NCI-H2107 (cell line): Measurements from ENCODE around the gene TAF5.
"Not testable (repeated sequence)": the region's sequence is repeated elsewhere in the genome, so short reads cannot be mapped to it uniquely, and the experiment has no call there.

Experiments
- DNase-seq: peaks from one replicate; lab custom pipeline; 2025; lab: John Stamatoyannopoulos, UW

TAF5 gene

DNA sequence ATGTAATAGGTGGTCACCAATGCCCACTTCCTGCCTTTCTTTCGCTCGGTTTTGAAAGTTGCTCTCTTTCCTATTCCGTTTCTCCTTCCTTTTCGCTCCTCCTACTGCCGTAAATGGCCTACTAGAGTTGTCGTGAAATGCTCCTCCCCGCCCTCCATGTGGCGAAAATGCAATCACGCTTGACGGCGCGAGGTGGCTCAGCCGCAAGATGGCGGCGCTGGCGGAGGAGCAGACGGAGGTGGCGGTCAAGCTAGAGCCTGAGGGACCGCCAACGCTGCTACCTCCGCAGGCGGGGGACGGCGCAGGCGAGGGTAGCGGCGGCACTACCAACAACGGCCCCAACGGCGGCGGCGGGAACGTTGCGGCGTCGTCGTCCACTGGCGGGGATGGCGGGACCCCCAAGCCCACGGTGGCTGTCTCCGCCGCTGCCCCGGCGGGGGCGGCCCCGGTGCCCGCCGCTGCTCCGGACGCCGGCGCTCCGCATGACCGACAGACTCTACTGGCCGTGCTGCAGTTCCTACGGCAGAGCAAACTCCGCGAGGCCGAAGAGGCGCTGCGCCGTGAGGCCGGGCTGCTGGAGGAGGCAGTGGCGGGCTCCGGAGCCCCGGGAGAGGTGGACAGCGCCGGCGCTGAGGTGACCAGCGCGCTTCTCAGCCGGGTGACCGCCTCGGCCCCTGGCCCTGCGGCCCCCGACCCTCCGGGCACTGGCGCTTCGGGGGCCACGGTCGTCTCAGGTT lies at the start of gene TAF5:
Gene TAF5, plus strand, starts transcription at position 195 of the 737 bp plus-strand sequence. Its CDS starts 14 bp downstream, at position 209.
- peak; percentile 53 for DNase-seq

DNA sequence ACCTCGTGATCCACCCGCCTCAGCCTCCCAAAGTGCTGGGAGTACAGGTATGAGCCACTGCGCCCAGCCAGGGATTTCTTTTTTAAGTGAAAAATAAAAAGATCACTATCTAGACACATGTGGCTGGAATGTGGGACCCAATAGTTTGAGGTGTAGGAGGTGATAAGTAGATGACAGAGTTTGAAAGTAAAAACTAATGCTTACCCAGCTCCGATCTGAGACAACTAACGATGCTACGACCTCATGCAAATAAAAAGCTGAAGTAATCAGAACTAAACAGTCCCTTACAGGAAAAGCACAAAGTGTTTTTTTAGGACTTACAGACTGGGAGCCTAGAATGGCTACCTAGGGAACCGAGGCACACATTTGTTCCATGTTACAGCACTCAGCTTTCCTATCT lies 39.9 kb upstream of the TAF5 start:
- DNase-seq: no peak

DNA sequence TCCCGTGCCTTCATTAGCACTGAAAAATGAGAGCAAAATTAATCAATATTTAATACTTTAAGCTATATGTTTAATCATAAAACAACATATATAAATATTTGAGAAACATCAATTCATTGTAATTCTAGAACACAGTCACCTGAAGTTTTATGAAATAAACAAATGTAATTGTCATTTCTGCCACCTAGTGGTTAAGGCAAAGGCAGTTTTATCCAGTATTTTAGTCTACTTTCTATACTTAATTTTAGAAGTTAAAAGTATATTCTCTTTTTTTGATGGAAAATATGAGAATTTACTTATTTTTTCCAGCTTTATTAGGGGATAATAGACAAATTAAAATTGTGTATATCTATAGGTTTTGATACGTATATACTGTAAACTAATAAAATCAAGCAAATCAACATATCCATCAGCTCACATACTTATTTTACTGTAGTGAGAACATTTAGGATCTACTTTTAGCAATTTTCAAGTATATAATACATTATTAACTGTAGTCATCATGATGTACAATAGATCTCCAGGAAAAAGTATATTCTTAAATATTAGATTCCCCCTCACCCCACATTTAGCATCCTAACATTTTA lies 33.7 kb upstream of the TAF5 start:
- DNase-seq: no peak

DNA sequence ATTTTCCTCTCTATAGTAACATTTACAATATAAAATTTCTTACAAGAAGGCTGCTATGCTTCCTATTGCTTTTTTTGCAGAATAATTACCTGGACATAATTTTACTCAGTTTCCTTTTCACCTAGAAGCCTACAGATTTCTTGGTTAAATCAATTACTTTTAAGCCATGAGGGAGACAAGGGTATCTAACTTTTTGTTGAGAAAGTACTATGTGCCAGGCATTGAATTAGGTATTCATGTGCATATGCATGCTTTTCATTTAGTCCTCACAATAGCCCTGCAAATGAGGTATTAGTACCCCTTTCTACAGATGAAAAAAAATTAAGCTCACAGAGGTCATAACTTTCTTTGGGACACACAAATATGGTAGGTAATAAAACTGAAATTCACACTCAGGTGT lies 33.2 kb upstream of the TAF5 start:
- no peak for DNase-seq

DNA sequence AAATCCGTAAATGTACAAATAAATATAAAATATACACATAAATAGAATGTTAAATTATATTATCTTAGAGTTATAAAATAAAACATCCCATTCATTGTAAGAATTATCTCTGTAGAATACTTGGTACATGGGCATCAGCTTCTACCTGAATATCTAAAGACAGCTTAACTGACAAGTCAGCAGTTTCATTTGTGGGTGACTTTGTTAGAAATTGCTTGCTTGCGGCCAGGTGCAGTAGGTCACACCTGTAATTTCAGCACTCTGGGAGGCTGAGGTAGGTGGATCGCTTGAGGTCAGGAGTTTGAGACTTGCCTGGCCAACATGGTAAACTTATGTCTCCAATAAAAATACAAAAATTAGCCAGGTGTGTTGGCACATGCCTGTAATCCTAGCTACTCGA lies 31.4 kb upstream of the TAF5 start:
- DNase-seq: no peak

DNA sequence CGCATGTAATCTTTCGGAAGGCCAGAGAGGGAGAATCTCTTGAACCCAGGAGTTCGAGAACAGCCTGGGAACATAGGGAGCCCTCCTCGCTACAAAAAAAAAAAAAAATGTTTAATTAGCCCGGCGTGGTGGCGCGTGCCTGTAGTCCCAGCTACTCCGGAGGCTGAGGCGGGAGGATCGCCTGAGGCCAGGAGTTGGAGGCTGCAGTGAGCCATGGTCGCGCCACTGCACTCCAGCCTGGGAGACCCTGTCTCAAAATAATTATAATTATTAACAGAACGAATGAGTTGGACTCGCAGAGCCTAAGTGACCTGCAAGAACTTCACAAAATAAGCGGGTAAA lies 17.6 kb upstream of the TAF5 start:
- DNase-seq: no peak

DNA sequence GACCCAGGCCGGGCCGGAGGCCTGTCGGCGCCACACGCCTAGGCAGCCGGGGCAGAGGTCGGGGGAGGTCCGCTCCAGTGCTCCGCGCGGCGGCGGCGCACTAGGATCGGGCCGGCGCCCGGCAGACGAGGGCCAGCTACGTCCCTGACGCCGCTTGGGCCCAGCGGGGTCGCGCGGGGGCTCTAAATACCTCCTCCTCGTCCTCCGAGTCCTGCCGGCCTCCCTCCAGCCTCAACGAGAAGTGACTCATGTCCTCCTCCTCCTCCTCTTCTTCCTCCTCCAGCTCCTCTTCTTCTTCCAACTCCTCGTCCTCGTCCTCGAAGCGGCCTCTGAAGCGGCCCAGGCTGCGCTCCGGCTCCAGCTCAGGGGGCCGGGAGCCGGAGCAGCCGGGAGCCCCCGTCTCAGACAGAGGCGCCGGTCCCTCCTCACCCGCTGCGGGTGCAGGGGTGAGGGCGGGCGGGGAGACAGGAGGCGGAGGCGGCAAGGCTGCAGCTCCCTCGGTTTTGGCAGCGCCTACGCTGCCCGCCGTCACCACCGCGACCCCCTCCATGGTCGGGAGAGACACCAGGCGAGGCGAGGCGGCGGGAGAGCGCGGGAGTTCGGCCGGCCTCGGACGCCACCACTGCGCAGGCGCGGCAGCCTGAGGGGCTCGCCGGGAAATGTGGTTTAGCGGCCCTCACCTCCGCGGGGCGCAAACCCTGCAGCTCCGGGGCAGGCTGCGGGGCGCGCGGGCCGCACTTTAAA lies 17.1 kb upstream of the TAF5 start, which contains the start of gene PCGF6:
Gene PCGF6, minus strand, starts transcription at position 624 of the 744 bp plus-strand sequence. Its CDS starts 74 bp downstream, at position 550.
- DNase-seq: no peak

DNA sequence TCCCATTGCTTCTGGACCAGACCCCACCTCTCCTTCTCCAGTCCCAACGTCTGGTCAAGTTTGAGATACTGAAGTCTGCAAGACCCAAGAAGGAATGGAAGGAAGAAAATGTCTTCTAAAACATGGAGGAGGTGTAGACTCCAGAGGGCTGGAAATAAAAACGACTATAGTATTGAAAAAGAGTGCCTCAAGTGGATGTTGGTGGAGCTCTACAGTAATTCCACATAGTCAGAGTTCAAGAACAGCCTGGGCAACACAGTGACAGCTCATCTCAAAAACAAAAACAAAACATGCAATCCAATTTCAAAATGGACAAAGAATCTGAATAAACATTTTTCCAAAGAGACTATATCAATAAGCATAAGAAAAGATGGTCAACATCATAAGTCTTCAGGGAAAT lies 14.5 kb upstream of the TAF5 start:
- no peak for DNase-seq

DNA sequence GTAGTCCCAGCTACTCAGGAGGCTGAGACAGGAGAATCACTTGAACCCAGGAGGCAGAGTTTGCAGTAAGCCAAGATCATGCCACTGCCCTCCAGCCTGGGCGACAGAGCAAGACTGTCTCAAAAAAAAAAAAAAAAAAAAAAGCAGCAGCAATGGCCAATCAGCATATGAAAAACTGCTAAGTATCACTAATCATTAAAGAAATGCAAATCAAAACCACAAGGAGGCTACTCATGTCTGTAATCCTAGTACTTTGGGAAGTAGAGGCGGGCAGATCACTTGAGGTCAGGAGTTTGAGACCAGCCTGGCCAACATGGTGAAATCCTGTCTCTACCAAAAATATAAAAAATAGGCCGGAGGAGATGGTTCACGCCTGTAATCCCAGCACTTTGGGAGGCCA lies 13.2 kb upstream of the TAF5 start:
- not testable (repeated sequence) for DNase-seq

DNA sequence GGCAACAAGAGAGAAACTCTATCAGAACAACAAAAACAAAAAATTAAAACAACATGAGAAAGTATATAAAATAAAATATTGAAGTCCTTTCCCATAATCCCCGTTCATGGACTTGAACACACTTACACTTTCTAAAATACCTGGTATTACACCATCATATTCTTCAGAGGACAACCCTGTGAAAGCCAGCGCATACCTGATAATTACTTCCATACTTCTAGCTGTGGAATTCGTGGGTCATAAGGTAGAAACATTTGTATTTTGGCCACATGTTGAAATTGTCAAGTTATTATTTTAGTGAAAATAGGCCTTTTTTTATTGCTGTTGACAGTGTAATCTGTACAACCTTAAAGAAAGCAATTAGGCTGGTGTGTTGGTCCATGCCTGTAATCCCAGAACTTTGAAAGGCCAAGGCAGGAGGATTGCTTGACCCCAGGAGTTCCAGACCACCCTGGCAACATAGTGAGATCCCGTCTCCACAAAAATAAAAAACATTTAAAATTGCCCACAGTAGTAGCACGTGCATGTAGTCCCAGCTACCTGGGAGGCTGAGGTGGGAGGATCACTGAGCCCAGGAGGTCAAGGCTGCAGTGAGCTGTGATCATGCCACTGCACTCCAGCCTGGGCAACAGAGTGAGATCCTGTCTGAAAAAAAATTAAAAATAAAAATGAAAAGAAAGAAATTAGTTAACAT lies 11.7 kb upstream of the TAF5 start:
- no peak for DNase-seq

DNA sequence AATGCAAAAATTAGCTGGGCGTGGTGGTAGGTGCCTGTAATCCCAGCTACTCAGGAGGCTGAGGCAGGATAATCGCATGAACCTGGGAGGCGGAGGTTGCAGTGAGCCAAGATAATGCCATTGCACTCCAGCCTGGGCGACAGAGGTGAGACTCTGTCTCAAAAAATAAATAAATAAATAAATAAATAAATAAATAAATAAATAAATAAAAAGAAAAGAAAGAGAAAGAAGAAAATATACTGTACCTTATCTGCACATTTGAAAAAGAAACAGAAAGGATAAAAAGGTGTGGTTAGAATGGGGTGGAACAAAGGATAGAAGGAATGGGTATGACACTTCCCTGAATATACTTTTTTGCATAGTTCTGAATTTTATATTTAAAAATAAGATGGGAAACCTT lies 8.3 kb upstream of the TAF5 start:
- DNase-seq: not testable (repeated sequence)

DNA sequence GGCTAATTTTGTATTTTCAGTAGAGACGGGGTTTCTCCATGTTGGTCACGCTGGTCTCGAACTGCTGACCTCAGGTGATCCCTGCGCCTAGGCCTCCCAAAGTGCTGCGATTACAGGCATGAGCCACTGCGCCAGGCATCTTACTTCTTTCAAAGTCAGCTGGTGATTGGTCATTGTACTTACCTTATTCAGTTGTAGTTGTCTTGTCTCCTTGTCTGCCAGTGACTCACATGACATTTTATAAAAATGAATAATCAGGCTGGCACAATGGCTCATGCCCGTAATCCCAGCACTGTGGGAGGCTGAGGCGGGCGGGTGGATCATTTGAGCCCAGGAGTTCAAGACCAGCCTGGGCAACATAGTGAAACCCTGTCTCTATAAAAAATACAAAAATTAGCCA lies 7.0 kb upstream of the TAF5 start:
- not testable (repeated sequence) for DNase-seq

DNA sequence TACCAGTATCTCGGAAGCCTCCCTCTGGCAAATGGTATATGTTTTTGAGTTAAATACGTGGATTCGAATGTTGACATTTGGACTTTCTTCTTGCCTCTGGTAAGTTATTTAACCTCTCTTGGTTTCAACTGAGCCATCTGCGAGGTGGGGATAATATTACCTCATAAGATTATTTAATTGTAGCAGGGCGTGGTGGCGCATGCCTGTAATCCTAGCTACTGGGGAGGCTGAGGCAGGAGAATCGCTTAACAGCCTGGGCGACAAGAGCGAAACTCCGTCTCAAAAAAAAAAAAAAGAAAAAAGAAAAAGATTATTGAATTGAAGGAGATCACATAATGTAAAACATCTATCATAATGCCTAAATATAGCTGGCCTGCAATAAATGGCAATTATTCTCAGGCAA lies 396 bp upstream of the TAF5 start:
- no peak for DNase-seq

DNA sequence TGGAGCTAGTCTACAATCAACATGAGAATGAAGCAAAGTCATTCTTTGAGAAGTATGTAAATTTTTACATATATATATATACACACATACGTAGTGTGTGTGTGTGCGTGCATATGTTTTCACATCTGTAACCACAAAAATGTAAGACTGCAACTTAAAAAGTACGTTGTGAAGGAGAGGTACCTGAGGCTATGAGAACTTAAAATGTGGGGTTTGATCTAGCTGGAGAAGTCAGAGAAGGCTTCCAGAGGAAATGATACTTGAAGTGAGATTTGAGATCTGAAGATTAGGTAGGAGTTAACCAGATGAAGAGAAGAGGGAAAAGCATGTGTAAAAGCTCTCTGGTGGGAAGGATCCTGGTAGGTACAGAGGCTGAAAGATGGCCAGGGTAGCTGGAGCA lies 5.8 kb downstream of the TAF5 start:
- no peak for DNase-seq

DNA sequence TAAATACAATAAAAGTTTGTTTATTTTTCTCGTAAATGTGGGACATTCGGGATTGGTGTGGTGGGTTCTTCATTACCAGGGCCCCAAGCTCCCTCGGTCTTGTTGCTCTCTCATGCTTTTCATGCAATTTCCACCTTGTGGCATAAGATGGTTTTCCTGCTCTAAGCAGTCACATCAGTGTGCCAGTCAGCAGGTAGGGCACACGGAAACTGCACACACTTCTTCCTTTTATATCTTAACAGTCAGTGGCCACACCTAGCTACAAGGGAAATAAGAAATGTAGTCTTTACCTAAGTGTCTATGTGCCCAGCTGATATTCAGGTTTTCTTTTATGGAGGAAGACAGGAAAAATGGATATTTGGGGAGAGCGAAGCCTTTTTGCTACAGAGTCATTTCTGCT lies 6.5 kb downstream of the TAF5 start:
- no peak for DNase-seq

DNA sequence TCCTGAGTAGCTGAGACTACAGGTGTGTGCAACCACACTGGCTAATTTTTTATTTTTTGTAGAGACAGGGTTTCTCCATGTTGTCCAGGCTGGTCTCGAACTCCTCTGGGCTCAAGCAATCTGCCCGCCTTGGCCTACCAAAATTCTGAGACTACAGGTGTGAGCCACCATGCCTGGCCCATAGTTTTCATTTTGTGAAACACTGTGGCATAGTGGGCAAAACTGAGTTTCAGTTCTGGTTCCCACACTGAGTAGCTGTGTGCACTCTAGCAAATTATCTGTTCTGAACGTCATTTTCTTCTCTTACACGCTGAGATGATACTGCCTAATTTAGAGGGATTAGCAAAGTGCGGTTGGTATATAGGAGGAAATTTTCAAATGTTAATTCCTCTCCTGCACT lies 15.0 kb downstream of the TAF5 start:
- no peak for DNase-seq

DNA sequence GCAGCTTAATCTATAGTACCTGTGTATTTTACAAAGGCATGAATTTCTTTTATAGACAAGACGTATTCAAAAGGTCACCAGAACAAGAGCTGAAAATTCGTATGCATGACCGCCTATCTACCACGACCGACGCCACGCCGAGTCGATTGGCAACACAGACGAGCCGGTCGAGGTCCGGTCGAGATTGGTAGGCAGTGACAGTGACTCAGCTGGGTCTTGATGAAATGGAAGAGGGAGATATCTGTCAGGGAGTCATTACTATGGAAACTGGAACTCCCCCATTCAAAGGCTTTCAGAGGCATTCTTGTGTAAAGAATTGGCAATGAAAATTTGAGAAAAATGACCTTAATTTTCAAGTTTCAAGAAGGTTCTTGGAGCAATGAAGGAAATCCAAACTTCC lies 26.4 kb downstream of the TAF5 start:
- no peak for DNase-seq

DNA sequence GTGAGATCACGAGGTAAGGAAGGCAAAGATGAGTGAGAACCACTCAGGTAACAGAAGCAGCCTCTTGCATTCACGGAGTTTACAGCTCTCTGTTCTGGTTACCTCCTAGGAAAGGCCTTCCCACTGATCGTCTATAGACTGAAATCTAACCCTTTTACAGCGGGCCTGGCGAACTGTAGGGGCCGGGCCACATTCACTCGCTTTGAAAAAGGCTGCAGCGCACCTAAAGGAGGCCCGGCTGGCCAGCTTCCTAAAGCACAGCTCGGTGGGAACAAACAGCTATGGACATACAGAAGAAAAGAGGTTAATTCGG lies 27.9 kb downstream of the TAF5 start:
- DNase-seq: no peak

DNA sequence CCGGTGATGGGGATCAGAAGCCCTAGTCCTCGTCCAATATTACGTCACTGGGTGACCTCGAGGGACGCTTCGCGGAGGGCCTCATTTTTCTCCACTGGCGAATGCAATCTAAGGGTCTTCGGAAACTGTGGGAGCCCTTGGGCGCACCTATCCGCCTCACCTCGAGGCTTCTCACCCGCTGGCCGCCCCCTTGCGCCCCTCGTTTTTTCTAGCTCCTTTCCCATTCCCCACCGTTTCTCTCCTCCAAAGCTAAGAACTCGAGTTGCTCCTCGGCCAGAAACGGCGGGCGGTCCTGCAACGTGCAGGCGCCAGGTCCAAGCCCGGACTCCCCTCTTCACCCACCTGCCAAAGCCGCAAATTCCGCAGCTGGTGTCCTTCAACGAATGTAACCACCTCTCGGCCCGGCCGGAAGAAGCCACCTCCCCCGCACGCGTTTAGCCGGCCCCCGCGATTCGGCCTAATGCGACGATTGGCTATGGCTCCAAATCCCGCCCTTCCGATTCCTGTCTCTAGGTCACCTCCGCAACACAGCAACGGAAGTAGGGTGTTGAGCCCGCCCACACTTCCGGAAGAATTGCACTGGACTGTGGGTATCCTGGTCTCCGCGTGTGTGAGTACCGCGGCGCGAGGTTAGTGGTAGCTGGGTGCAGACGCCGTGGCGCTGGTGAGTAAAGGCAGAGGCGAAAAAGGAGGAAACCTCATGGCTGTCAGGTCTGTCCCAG lies 28.5 kb downstream of the TAF5 start, which contains the start of the genes ATP5MK and PDCD11:
Gene ATP5MK, minus strand, starts transcription at position 409 of the 722 bp plus-strand sequence. CDS start 4,018 bp downstream, outside the sequence.
Gene PDCD11, plus strand, starts transcription at position 560 of the 722 bp plus-strand sequence. CDS start 1,801 bp downstream, outside the sequence.
- peak; percentile 74 for DNase-seq

DNA sequence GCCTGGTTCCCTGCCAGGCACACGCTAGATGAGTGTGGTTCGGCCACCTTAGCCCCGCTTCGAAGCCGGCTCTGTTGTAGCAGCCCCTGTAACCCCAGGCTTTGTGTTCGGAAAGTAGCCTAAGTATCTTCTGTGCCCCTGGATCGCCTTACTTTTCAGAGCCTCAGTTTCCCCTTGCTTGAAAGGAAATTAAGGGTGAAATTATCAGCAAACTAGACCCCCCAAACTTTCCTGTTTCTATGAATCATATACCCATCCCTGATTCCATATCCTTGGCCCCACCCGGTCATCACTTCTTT lies 29.0 kb downstream of the TAF5 start:
- DNase-seq: no peak

DNA sequence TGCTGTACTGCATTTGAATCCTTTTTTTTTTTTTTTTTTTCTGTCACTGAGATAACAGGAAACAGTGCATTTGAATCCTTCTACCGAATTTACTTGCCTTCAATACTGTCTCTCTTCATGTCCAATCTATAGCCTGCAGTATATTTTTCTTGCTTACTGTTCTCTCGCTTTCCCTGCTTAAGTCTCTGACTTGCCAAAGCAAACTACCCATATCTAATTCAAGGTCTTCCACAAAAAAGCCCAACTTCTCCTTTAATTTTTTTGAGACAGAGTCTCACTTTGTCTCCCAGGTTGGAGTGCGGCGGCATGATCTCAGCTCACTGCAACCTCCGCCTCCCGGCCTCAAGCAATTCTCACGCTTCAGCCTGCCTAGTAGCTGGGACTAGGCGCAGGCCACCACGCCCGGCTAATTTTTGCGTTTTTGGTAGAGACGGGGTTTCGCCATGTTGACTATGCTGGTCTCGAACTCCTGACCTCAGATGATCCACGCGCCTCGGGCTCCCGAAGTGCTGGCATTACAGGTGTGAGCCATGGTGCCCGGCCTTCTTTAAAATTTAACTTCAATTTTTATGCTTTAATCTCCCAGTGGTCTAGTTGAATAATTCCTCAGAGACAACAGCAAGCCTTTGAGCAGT lies 29.5 kb downstream of the TAF5 start:
- DNase-seq: no peak

DNA sequence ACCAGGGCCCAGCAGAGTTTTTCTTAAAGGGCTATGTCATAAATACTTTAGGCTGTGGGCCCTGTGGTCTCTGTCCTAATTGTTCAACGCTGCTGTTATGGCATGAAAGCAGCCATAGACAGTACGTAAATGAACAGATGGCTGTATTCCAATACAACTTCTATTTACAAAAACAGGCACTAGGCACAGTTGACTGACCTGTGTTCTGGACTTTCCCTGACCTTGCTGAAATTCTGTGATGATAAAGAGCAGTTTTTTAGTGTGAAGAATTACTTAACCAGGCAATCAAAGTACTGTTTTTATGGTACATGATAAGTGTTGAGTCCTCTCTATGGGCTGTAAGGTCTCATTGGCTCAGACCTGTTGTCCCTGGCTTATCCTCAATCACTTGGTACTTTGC lies 45.8 kb downstream of the TAF5 start:
- DNase-seq: no peak
